Esophagus squamous epithelium (tissue), 4 donors: ENCODE data around the gene PORCN.

ENCODE experiments used
- POLR2A ChIP-seq, 4 donors: fragments of 450-650 bp; IDR thresholded peaks; one replicate each; pipeline ENCODE4 v1.6.1; 2017; ENCODE audit warnings: antibody characterized with exemption in 4 of 4, mild to moderate bottlenecking in 4 of 4, moderate library complexity in 3 of 4
- TF ChIP-seq, protein P1 (sequence below), 6 experiments: fragments of 450-650 bp in 4 of 6; fragments of 200-600 bp in 2 of 6; sonication (generic) in 2 of 6; IDR thresholded peaks; one replicate each; pipeline ENCODE4 v1.5.1; 2016 to 2019; ENCODE audit warnings: antibody characterized with exemption in 6 of 6, mild to moderate bottlenecking in 4 of 6, moderate library complexity in 4 of 6

GRCh38 chrX:48515842-48516241, 7.0 kb downstream of the PORCN start:
- TF ChIP-seq, protein P1, sequence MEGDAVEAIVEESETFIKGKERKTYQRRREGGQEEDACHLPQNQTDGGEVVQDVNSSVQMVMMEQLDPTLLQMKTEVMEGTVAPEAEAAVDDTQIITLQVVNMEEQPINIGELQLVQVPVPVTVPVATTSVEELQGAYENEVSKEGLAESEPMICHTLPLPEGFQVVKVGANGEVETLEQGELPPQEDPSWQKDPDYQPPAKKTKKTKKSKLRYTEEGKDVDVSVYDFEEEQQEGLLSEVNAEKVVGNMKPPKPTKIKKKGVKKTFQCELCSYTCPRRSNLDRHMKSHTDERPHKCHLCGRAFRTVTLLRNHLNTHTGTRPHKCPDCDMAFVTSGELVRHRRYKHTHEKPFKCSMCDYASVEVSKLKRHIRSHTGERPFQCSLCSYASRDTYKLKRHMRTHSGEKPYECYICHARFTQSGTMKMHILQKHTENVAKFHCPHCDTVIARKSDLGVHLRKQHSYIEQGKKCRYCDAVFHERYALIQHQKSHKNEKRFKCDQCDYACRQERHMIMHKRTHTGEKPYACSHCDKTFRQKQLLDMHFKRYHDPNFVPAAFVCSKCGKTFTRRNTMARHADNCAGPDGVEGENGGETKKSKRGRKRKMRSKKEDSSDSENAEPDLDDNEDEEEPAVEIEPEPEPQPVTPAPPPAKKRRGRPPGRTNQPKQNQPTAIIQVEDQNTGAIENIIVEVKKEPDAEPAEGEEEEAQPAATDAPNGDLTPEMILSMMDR (IDR thresholded peaks at IDR 0.05) = no peak
- TF ChIP-seq POLR2A (IDR thresholded peaks at IDR 0.05) = no peak
